PFSK-1 (cell line): ENCODE results near the gene C1orf35.

Source experiments
- POLR2AphosphoS5 ChIP-seq: IDR thresholded peaks from 2 replicates; pipeline ENCODE4 v1.6.1; 2012; ENCODE audit warnings: low read depth, mild to moderate bottlenecking, control low read depth, low read length, moderate library complexity
- SIN3A ChIP-seq: IDR thresholded peaks from 2 replicates; pipeline ENCODE4 v1.6.1; 2012; ENCODE audit warnings: mild to moderate bottlenecking, low read length, moderate library complexity, borderline replicate concordance; ENCODE audit not compliant: insufficient read depth
- TAF1 ChIP-seq: IDR thresholded peaks from 2 replicates; pipeline ENCODE4 v1.6.1; 2012; ENCODE audit warnings: low read length, control low read depth, borderline replicate concordance; ENCODE audit not compliant: insufficient read depth
- TF ChIP-seq, protein P1 (sequence below), 2 experiments: IDR thresholded peaks; 2 replicates each; pipeline versions ENCODE4 v1.6.1 to v1.8.0; 2011 to 2012; ENCODE audit warnings: low read depth in 2 of 2, low read length in 2 of 2, control low read depth in 1 of 2, inconsistent platforms in 1 of 2, mild to moderate bottlenecking in 1 of 2, moderate library complexity in 1 of 2; ENCODE audit not compliant: insufficient read depth in 1 of 2

DNA sequence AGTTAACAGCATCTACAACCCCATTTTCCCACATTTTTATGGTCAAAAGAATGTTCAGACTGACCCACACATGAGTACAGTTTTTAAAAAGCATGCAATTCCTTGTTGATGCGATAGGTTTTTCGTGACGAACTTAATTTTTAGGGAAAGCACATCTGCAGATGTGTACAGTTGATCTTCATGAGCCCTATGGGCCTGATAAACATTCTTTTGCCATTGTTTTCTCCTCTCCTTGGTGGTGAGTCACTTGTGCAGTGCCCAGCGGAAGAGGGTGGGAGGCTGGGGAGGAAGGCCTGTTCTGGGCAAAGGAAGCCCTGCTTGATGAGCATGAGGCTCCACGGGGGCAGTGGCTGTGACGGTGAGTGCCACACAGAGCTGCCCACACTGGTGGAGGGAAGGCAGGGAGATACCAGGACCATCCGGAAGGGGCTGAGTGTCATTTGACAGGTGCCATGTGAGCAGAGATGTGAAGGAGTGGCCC, 15.3 kb downstream of the C1orf35 start:
- TF ChIP-seq POLR2AphosphoS5 (no peak), TAF1 (no peak), SIN3A (no peak)
- TF ChIP-seq, protein P1, sequence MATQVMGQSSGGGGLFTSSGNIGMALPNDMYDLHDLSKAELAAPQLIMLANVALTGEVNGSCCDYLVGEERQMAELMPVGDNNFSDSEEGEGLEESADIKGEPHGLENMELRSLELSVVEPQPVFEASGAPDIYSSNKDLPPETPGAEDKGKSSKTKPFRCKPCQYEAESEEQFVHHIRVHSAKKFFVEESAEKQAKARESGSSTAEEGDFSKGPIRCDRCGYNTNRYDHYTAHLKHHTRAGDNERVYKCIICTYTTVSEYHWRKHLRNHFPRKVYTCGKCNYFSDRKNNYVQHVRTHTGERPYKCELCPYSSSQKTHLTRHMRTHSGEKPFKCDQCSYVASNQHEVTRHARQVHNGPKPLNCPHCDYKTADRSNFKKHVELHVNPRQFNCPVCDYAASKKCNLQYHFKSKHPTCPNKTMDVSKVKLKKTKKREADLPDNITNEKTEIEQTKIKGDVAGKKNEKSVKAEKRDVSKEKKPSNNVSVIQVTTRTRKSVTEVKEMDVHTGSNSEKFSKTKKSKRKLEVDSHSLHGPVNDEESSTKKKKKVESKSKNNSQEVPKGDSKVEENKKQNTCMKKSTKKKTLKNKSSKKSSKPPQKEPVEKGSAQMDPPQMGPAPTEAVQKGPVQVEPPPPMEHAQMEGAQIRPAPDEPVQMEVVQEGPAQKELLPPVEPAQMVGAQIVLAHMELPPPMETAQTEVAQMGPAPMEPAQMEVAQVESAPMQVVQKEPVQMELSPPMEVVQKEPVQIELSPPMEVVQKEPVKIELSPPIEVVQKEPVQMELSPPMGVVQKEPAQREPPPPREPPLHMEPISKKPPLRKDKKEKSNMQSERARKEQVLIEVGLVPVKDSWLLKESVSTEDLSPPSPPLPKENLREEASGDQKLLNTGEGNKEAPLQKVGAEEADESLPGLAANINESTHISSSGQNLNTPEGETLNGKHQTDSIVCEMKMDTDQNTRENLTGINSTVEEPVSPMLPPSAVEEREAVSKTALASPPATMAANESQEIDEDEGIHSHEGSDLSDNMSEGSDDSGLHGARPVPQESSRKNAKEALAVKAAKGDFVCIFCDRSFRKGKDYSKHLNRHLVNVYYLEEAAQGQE (IDR thresholded peaks at IDR 0.05; ENCODE audit: insufficient read depth in 1 of 2, low read depth in 2 of 2, low read length in 2 of 2): no peak
